Ovary (tissue), 3 donors: Measurements from ENCODE around the gene PSMG3.

Experiments used
- CTCF ChIP-seq, 3 donors: fragments of 450-650 bp in 2 of 3; fragments of 200-600 bp in 1 of 3; IDR thresholded peaks; one replicate each; pipeline versions ENCODE4 v1.5.1 to v1.8.0; 2016 to 2022; ENCODE audit warnings: antibody characterized with exemption in 3 of 3, mild to moderate bottlenecking in 1 of 3
- EP300 ChIP-seq: sonication (generic); formaldehyde crosslinking; IDR thresholded peaks from one replicate; pipeline ENCODE4 v1.6.1; 2017; ENCODE audit warnings: antibody characterized with exemption
- POLR2A ChIP-seq: fragments of 450-650 bp; IDR thresholded peaks from one replicate; pipeline ENCODE4 v1.6.1; 2017; ENCODE audit warnings: antibody characterized with exemption, mild to moderate bottlenecking, moderate library complexity
- donor health status: DM: no; HTN: no; CAD: no.

GRCh38 chr7:1562116-1562515, 7.7 kb downstream of the PSMG3 start:
- no peak for TF ChIP-seq CTCF (IDR thresholded peaks at IDR 0.05)
- no peak for TF ChIP-seq POLR2A
- TF ChIP-seq EP300, result no peak
